ENCODE results near the gene RNASEH1. TPM values are rescaled to one million over a fixed set of nuclear protein-coding genes. Genes with fewer than 3 reads are reported as not detected.

The RNASEH1 gene
- total RNA-seq, 4 donors from 2014 or later = 21.6 to 31.0 (median 26.1) TPM

- no peak for DNase-seq (ENCODE audit: low spot score in 2 of 2)
- no peaks in the 10 kb centered on the region for H3K9me3 ChIP-seq
- TF ChIP-seq POLR2A (IDR thresholded peaks at IDR 0.05) (no peak), EP300 (IDR thresholded peaks at IDR 0.05) (no peak)
- TF ChIP-seq, protein P1, sequence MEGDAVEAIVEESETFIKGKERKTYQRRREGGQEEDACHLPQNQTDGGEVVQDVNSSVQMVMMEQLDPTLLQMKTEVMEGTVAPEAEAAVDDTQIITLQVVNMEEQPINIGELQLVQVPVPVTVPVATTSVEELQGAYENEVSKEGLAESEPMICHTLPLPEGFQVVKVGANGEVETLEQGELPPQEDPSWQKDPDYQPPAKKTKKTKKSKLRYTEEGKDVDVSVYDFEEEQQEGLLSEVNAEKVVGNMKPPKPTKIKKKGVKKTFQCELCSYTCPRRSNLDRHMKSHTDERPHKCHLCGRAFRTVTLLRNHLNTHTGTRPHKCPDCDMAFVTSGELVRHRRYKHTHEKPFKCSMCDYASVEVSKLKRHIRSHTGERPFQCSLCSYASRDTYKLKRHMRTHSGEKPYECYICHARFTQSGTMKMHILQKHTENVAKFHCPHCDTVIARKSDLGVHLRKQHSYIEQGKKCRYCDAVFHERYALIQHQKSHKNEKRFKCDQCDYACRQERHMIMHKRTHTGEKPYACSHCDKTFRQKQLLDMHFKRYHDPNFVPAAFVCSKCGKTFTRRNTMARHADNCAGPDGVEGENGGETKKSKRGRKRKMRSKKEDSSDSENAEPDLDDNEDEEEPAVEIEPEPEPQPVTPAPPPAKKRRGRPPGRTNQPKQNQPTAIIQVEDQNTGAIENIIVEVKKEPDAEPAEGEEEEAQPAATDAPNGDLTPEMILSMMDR (IDR thresholded peaks at IDR 0.05) = no peak
- no peak overlapping the region for H3K4me3 ChIP-seq
- H3K36me3 ChIP-seq = no peaks in the 10 kb centered on the region
- H3K27me3 ChIP-seq = no peaks in the 10 kb centered on the region
- 87 to 92% methylated on average over 16 of the region's 16 CpGs for WGBS, 2 donors
- H3K27ac ChIP-seq = no peak overlapping the region
- H3K4me1 ChIP-seq = no peaks in the 10 kb centered on the region
Observed at GRCh38 chr2:3604207-3604877, 46.2 kb upstream of the RNASEH1 start.

- TF ChIP-seq POLR2A (IDR thresholded peaks at IDR 0.05) = no peak
- TF ChIP-seq, protein P1 (IDR thresholded peaks at IDR 0.05) = no peak
- no peak for TF ChIP-seq EP300 (IDR thresholded peaks at IDR 0.05)
- Histone ChIP-seq H3K27me3 (no peaks in the 10 kb centered on the region), H3K27ac (no peak overlapping the region), H3K36me3 (no peaks in the 10 kb centered on the region), H3K4me3 (no peak overlapping the region), H3K4me1 (no peaks in the 10 kb centered on the region), H3K9me3 (no peaks in the 10 kb centered on the region)
- WGBS, 2 donors = 86 to 89% methylated on average over 18 to 19 of the region's 19 CpGs
- no peak for DNase-seq (ENCODE audit: low spot score in 2 of 2)
Observed at GRCh38 chr2:3603536-3604206, 45.5 kb upstream of the RNASEH1 start.

GRCh38 chr2:3602553-3603339 lies 44.6 kb upstream of the RNASEH1 start:
- H3K27me3 ChIP-seq = no peaks in the 10 kb centered on the region
- H3K27ac ChIP-seq = no peak overlapping the region
- H3K36me3 ChIP-seq = no peaks in the 10 kb centered on the region
- no peak for DNase-seq (ENCODE audit: low spot score in 2 of 2)
- WGBS, 2 donors = 86 to 87% methylated on average over 25 of the region's 25 CpGs
- no peaks in the 10 kb centered on the region for H3K4me1 ChIP-seq
- TF ChIP-seq EP300 (IDR thresholded peaks at IDR 0.05) (no peak), POLR2A (IDR thresholded peaks at IDR 0.05) (no peak)
- TF ChIP-seq, protein P1 (IDR thresholded peaks at IDR 0.05) = no peak
- no peaks in the 10 kb centered on the region for H3K9me3 ChIP-seq
- no peak overlapping the region for H3K4me3 ChIP-seq

DNA sequence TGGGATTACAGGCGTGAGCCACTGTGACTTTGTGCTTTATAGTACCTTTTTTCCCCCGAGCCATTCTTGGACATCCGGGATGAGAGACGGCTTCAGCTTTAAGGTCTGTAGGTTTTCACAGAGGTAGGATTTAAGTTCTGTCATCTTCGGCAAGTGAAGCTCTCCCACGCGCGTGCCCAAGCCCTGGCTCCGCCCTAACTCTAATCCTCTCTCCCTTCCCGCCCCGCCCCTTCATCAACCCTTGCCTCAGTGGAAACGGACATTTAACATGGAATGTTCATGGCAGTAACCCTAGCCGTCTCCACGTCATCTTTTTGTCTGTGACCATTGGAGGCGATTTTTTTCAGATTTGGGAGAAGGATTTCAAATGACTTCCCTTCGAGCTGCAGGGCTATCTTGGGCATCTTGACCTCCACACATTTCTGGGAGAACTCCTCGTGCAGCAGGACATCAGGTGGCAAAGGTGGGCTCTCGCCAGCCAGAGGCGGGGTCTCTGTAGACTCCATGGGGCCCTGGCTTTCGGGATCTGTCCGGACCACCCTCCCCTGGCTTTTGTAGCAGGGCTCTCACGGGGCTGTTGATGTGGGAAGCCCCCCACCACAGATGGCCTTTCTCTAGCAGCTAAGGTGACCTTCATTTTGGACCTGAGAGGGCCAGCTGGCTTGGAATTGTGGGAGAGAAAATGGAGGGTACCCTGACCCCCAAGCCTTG lies 43.6 kb upstream of the RNASEH1 start:
- Histone ChIP-seq H3K9me3 (no peaks in the 10 kb centered on the region), H3K27ac (no peak overlapping the region), H3K4me3 (no peak overlapping the region), H3K4me1 (no peaks in the 10 kb centered on the region), H3K36me3 (no peaks in the 10 kb centered on the region), H3K27me3 (no peaks in the 10 kb centered on the region)
- TF ChIP-seq, protein P1 (IDR thresholded peaks at IDR 0.05) = no peak
- TF ChIP-seq EP300 (IDR thresholded peaks at IDR 0.05) (no peak), POLR2A (IDR thresholded peaks at IDR 0.05) (no peak)
- WGBS, 2 donors = 78 to 84% methylated on average over 19 to 22 of the region's 22 CpGs
- DNase-seq (ENCODE audit: low spot score in 2 of 2) = no peak
